Neural progenitor cell (in vitro differentiated cells): Measurements from ENCODE around the gene SLC28A1. TPM values are rescaled to one million over a fixed set of nuclear protein-coding genes. Genes with fewer than 3 reads are reported as not detected.

Experiments used
- DNase-seq: peaks from one replicate; pipeline ENCODE4 v3.0.0-alpha.2; 2016; ENCODE audit warnings: low spot score
- H2AFZ ChIP-seq: fragments of 200-600 bp; sonication (generic); replicated peaks from 2 replicates; pipeline ENCODE4 v1.6.1; 2016; ENCODE audit warnings: antibody characterized with exemption
- H3F3A ChIP-seq: fragments of 200-600 bp; sonication (generic); 2 replicates; pipeline ENCODE4 v1.6.1; 2016; ENCODE audit warnings: antibody characterized with exemption, low read depth
- H3K27ac ChIP-seq: fragments of 200-600 bp; sonication (generic); 2 replicates; pipeline ENCODE4 v1.5.1; 2016; ENCODE audit warnings: mild to moderate bottlenecking
- H3K27me3 ChIP-seq: fragments of 200-600 bp; sonication (generic); 2 replicates; pipeline ENCODE4 v1.6.1; 2016; ENCODE audit warnings: mild to moderate bottlenecking, moderate library complexity
- H3K36me3 ChIP-seq: fragments of 200-600 bp; sonication (generic); 2 replicates; pipeline ENCODE4 v1.5.1; 2016
- H3K4me1 ChIP-seq: fragments of 200-600 bp; sonication (generic); 2 replicates; pipeline ENCODE4 v1.6.1; 2016; ENCODE audit warnings: mixed run types
- H3K4me2 ChIP-seq: fragments of 200-600 bp; sonication (generic); 2 replicates; pipeline ENCODE4 v1.6.1; 2016
- H3K4me3 ChIP-seq: fragments of 200-600 bp; sonication (generic); 2 replicates; pipeline ENCODE4 v1.5.1; 2016
- H3K79me2 ChIP-seq: fragments of 200-600 bp; sonication (generic); 2 replicates; pipeline ENCODE4 v1.6.1; 2016; ENCODE audit warnings: low read depth
- H3K9ac ChIP-seq: fragments of 200-600 bp; sonication (generic); 2 replicates; pipeline ENCODE4 v1.6.1; 2016
- H3K9me3 ChIP-seq: fragments of 200-600 bp; sonication (generic); 2 replicates; pipeline ENCODE4 v1.5.1; 2016; ENCODE audit warnings: low read depth
- H4K20me1 ChIP-seq: fragments of 200-600 bp; sonication (generic); 2 replicates; pipeline ENCODE4 v1.6.1; 2016; ENCODE audit warnings: low read depth
- H3K27ac Mint-ChIP-seq: 3 replicates; pipeline ENCODE4 v1.8.0; 2021; ENCODE audit warnings: mixed read lengths
- H3K27me3 Mint-ChIP-seq: 2 replicates; pipeline ENCODE4 v1.8.0; 2022; ENCODE audit warnings: low read depth, mild to moderate bottlenecking, inconsistent platforms, moderate library complexity, mixed read lengths; ENCODE audit not compliant: insufficient read depth
- H3K36me3 Mint-ChIP-seq: 3 replicates; pipeline ENCODE4 v1.8.0; 2021; ENCODE audit warnings: mixed read lengths
- H3K4me1 Mint-ChIP-seq: 3 replicates; pipeline ENCODE4 v1.8.0; 2021; ENCODE audit warnings: mixed read lengths
- H3K4me3 Mint-ChIP-seq: 3 replicates; pipeline ENCODE4 v1.8.0; 2021; ENCODE audit warnings: mild to moderate bottlenecking, moderate library complexity, mixed read lengths
- H3K9me3 Mint-ChIP-seq: 3 replicates; pipeline ENCODE4 v1.8.0; 2020; ENCODE audit warnings: mixed read lengths
- EZH2 ChIP-seq: fragments of 200-600 bp; sonication (generic); IDR thresholded peaks from 2 replicates; pipeline ENCODE4 v1.6.1; 2017; ENCODE audit warnings: antibody characterized with exemption, mild to moderate bottlenecking, moderate library complexity
- EZH2phosphoT487 ChIP-seq: fragments of 200-600 bp; sonication (generic); IDR thresholded peaks from 2 replicates; pipeline ENCODE4 v1.6.1; 2017; ENCODE audit warnings: antibody characterized with exemption
- total RNA-seq: library from RNA; depleted of rRNA; stranded (reverse); fragments of >200 nt; gene quantifications from 2 replicates; pipeline ENCODE4 v1.2.3, GENCODE V29; 2015; ENCODE audit warnings: low replicate concordance
- TF ChIP-seq, protein P1 (sequence below): fragments of 200-600 bp; sonication (generic); IDR thresholded peaks from 2 replicates; pipeline ENCODE4 v1.5.1; 2017; ENCODE audit warnings: antibody characterized with exemption, mild to moderate bottlenecking

Gene SLC28A1, protein sequence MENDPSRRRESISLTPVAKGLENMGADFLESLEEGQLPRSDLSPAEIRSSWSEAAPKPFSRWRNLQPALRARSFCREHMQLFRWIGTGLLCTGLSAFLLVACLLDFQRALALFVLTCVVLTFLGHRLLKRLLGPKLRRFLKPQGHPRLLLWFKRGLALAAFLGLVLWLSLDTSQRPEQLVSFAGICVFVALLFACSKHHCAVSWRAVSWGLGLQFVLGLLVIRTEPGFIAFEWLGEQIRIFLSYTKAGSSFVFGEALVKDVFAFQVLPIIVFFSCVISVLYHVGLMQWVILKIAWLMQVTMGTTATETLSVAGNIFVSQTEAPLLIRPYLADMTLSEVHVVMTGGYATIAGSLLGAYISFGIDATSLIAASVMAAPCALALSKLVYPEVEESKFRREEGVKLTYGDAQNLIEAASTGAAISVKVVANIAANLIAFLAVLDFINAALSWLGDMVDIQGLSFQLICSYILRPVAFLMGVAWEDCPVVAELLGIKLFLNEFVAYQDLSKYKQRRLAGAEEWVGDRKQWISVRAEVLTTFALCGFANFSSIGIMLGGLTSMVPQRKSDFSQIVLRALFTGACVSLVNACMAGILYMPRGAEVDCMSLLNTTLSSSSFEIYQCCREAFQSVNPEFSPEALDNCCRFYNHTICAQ
- total RNA-seq = not detected in 2 replicates

DNA sequence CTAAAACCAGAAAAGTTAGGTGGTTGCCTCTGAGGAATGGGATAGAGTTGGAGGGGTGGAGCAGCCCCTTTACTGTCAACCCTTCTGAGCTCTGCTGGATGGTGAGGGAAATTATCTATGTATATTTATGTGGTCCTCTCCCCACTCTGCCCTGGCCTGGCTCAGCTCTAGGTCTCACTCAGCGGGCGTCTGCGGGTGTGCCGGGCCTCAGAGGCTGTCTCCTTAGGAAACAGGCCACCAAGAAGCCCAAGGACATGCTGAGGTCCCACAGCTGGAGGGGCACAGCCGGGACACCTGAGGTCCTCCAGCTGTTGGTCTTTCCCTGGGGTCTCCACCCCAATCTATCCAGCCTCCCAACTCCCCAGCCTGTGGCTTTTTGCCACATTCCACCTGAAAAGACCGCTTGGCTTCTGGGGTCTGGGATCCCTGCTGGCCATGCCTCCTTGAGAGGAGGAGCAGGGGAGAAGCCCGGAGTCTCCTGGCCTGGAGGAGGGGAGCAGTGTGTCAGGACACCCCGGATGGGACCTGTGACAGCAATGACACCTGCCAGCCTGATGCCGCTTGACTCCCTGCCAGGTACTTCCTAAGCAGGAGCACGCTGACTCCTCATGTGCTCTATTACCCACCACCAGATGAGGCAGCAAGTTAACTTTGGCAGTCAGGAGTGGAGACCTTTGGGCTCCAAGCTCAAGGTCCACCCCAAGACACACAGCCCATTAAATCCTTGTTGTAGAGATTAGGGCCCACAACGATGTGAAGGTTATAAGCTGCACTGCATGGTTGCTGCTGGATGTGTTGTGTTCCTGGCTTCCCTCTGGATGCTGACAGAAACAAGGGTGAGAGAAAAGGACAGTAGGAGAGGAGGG, at the start of gene SLC28A1:
Gene SLC28A1, plus strand, starts transcription at position 747 of the 866 bp plus-strand sequence. CDS start 3,099 bp downstream, outside the sequence.
- no peak within 1 kb of the TSS for H2AFZ ChIP-seq
- Mint-ChIP-seq H3K9me3 (no peaks in the 10 kb centered on the region), H3K4me1 (peaks cover 2% of the 10 kb centered on the region), H3K36me3 (no peaks in the 10 kb centered on the region), H3K27ac (no peak within 1 kb of the TSS), H3K27me3 (peaks cover 10% of the 10 kb centered on the region), H3K4me3 (no peak within 1 kb of the TSS)
- no peak for TF ChIP-seq EZH2
- TF ChIP-seq, protein P1, sequence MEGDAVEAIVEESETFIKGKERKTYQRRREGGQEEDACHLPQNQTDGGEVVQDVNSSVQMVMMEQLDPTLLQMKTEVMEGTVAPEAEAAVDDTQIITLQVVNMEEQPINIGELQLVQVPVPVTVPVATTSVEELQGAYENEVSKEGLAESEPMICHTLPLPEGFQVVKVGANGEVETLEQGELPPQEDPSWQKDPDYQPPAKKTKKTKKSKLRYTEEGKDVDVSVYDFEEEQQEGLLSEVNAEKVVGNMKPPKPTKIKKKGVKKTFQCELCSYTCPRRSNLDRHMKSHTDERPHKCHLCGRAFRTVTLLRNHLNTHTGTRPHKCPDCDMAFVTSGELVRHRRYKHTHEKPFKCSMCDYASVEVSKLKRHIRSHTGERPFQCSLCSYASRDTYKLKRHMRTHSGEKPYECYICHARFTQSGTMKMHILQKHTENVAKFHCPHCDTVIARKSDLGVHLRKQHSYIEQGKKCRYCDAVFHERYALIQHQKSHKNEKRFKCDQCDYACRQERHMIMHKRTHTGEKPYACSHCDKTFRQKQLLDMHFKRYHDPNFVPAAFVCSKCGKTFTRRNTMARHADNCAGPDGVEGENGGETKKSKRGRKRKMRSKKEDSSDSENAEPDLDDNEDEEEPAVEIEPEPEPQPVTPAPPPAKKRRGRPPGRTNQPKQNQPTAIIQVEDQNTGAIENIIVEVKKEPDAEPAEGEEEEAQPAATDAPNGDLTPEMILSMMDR = no peak
- no peak for TF ChIP-seq EZH2phosphoT487
- no peaks in the 10 kb centered on the region for H3K79me2 ChIP-seq
- H3K4me1 ChIP-seq = no peaks in the 10 kb centered on the region
- H3K27ac ChIP-seq = no peak within 1 kb of the TSS
- H4K20me1 ChIP-seq = no peaks in the 10 kb centered on the region
- no peaks in the 10 kb centered on the region for H3K9me3 ChIP-seq
- no peak within 1 kb of the TSS for H3K9ac ChIP-seq
- no peaks in the 10 kb centered on the region for H3K36me3 ChIP-seq
- H3K4me2 ChIP-seq = no peak within 1 kb of the TSS
- H3K27me3 ChIP-seq = no peaks in the 10 kb centered on the region
- no peaks in the 10 kb centered on the region for H3F3A ChIP-seq
- no peak within 1 kb of the TSS for H3K4me3 ChIP-seq
- DNase-seq = no peak

DNA sequence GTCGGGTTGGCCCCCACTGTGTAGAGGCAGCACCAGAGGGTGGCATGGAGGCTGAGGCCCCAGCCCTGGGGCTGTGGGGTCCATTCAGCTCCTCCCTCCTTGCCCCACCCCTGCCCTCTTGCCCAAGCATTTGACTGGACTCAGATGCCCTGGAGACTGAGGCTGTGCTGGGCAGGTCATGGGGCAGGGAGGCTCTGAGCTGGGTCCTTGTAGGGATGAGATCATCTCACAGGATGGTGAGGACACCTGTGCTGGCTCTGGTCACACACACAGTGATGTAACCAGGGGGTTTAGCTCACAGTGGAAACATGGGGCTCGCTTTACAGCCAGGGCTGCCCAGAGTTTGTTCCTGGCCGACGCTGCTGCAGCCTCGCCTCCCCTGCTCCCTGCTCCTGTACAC, 49.5 kb upstream of the SLC28A1 start:
- Histone ChIP-seq H3K4me1 (peaks cover 9% of the 10 kb centered on the region), H3K4me3 (no peak overlapping the region), H3K9me3 (no peaks in the 10 kb centered on the region), H3K4me2 (no peak overlapping the region), H3K79me2 (no peaks in the 10 kb centered on the region), H3K9ac (no peak overlapping the region), H3K36me3 (no peaks in the 10 kb centered on the region), H3F3A (no peaks in the 10 kb centered on the region), H2AFZ (no peak overlapping the region), H3K27me3 (no peaks in the 10 kb centered on the region), H3K27ac (no peak overlapping the region), H4K20me1 (no peaks in the 10 kb centered on the region)
- H3K9me3 Mint-ChIP-seq = no peaks in the 10 kb centered on the region
- no peak overlapping the region for H3K27ac Mint-ChIP-seq
- no peaks in the 10 kb centered on the region for H3K36me3 Mint-ChIP-seq
- no peak for DNase-seq
- TF ChIP-seq EZH2 (no peak), EZH2phosphoT487 (no peak)
- TF ChIP-seq, protein P1 = no peak
- peaks cover 3% of the 10 kb centered on the region for H3K27me3 Mint-ChIP-seq
- no peak overlapping the region for H3K4me3 Mint-ChIP-seq
- peaks cover 3% of the 10 kb centered on the region for H3K4me1 Mint-ChIP-seq

DNA sequence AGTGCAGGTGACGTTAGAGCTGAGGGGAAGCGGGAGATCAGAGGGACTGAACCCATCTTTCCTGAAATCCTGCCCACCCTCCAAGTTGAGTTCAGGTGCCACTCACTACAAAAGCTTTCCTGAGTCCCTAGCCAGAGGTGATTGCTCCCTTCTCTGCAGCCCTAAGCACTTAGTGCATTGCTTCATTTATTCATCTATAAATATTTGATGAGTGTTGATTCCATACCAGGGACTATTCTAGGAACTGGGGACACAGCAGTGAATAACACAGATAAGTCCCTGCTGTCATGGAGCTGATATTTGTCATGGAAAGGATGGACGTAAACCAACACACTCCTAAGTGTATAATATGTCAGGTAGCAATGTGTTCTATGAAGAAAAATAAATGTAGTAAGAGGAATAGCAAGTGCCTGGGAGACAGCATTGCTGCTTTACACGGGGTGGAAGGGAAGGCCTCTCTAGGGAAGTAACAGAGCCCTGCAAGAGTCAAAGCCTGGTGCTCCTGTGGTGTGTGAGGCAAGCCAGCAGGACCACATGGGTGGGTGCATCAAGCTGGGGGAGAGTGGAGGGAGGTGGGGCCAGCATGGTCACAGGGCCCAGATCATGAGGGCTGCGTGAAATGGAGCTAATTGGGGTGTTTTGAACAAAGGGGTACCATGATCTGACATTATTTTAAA, 48.7 kb upstream of the SLC28A1 start:
- Histone ChIP-seq H3K36me3 (no peaks in the 10 kb centered on the region), H3K27me3 (no peaks in the 10 kb centered on the region), H3F3A (no peaks in the 10 kb centered on the region), H3K4me1 (peaks cover 9% of the 10 kb centered on the region), H3K4me2 (no peak overlapping the region), H3K27ac (no peak overlapping the region), H3K9ac (no peak overlapping the region), H3K9me3 (no peaks in the 10 kb centered on the region), H3K79me2 (no peaks in the 10 kb centered on the region), H4K20me1 (no peaks in the 10 kb centered on the region), H3K4me3 (no peak overlapping the region), H2AFZ (no peak overlapping the region)
- H3K9me3 Mint-ChIP-seq = no peaks in the 10 kb centered on the region
- H3K27me3 Mint-ChIP-seq = peaks cover 3% of the 10 kb centered on the region
- H3K4me1 Mint-ChIP-seq = peaks cover 3% of the 10 kb centered on the region
- no peak overlapping the region for H3K4me3 Mint-ChIP-seq
- DNase-seq = no peak
- no peak for TF ChIP-seq EZH2phosphoT487
- TF ChIP-seq, protein P1 = no peak
- TF ChIP-seq EZH2 = no peak
- H3K36me3 Mint-ChIP-seq = no peaks in the 10 kb centered on the region
- no peak overlapping the region for H3K27ac Mint-ChIP-seq
